B cell (primary cell): ENCODE results near the gene FXR2. TPM values are rescaled to one million over a fixed set of nuclear protein-coding genes. Genes with fewer than 3 reads are reported as not detected.

Source experiments
- ATAC-seq: fragments of 200-7000 bp; cut with Tn5 transposase; one replicate; pipeline ENCODE4 v1.10.0; 2021; ENCODE audit warnings: low read depth, mild to moderate bottlenecking, moderate number of reproducible peaks, moderate library complexity
- CTCF ChIA-PET: fragments of 350-600 bp; sonication (Branson Sonifier 250); formaldehyde crosslinking; loops from one replicate; lab custom pipeline; 2021; ENCODE audit warnings: antibody characterized with exemption, inconsistent platforms; lab: Charles Lee
- POLR2A ChIA-PET: fragments of 350-600 bp; sonication (Branson Sonifier 250); formaldehyde crosslinking; loops from one replicate; lab custom pipeline; 2021; ENCODE audit warnings: antibody characterized with exemption; lab: Charles Lee
- DNase-seq: peaks from one replicate; pipeline ENCODE4 v3.0.0; 2013
- H2AFZ ChIP-seq: 2 replicates; pipeline ENCODE4 v1.6.1; 2012; ENCODE audit warnings: mild to moderate bottlenecking, low read depth, low read length; ENCODE audit not compliant: insufficient read depth, poor library complexity, severe bottlenecking
- H3K27ac ChIP-seq, 2 donors: 1 replicate in 1 of 2; 2 replicates in 1 of 2; pipeline ENCODE4 v1.5.1; 2012 to 2013; ENCODE audit warnings: low read length in 2 of 2, mild to moderate bottlenecking in 2 of 2, moderate library complexity in 1 of 2
- H3K27me3 ChIP-seq, 4 experiments: fragments of 200-600 bp in 1 of 4; sonication (generic) in 1 of 4; replicated peaks in 1 of 4; 1 replicate in 2 of 4; 2 replicates in 2 of 4; pipeline versions ENCODE4 v1.6.1 to v1.7.0; 2013 to 2016; ENCODE audit warnings: low read length in 3 of 4, mild to moderate bottlenecking in 2 of 4, mixed read lengths in 1 of 4, moderate library complexity in 1 of 4; ENCODE audit not compliant: insufficient read depth in 4 of 4, control insufficient read depth in 3 of 4; ENCODE audit errors: control extremely low read depth in 1 of 4
- H3K36me3 ChIP-seq, 2 experiments: replicated peaks in 1 of 2; 1 replicate in 1 of 2; 2 replicates in 1 of 2; pipeline versions ENCODE4 v1.6.1 to v1.7.1; 2013; ENCODE audit warnings: low read length in 1 of 2; ENCODE audit not compliant: insufficient read depth in 2 of 2, control insufficient read depth in 1 of 2; ENCODE audit errors: control extremely low read depth in 1 of 2, extremely low read depth in 1 of 2
- H3K4me1 ChIP-seq, 2 donors: fragments of 200-600 bp in 1 of 2; sonication (generic) in 1 of 2; 1 replicate in 1 of 2; 2 replicates in 1 of 2; pipeline versions ENCODE4 v1.5.1 to v1.6.1; 2013 to 2017; ENCODE audit warnings: low read length in 2 of 2; ENCODE audit not compliant: control insufficient read depth in 2 of 2, insufficient read depth in 2 of 2
- H3K4me2 ChIP-seq: replicated peaks from 2 replicates; pipeline ENCODE3; 2012; ENCODE audit warnings: mild to moderate bottlenecking, low read depth, low read length; ENCODE audit not compliant: poor library complexity, severe bottlenecking
- H3K4me3 ChIP-seq, 5 experiments: fragments of 200-600 bp in 1 of 5; sonication (generic) in 1 of 5; 1 replicate in 3 of 5; 2 replicates in 2 of 5; pipeline versions ENCODE4 v1.5.1 to v1.7.0; 2011 to 2016; ENCODE audit warnings: low read length in 4 of 5, mild to moderate bottlenecking in 4 of 5, low read depth in 2 of 5, control low read depth in 1 of 5, moderate library complexity in 1 of 5; ENCODE audit not compliant: insufficient read depth in 1 of 5; ENCODE audit errors: control extremely low read depth in 1 of 5, extremely low read depth in 1 of 5
- H3K79me2 ChIP-seq: fragments of 200-600 bp; sonication (generic); one replicate; pipeline ENCODE4 v1.6.0; 2016; ENCODE audit warnings: low read length; ENCODE audit not compliant: control insufficient read depth, insufficient read depth
- H3K9ac ChIP-seq: fragments of 200-600 bp; sonication (generic); 2 replicates; pipeline ENCODE4 v1.6.1; 2017; ENCODE audit warnings: mild to moderate bottlenecking, low read length, moderate library complexity
- H3K9me3 ChIP-seq, 3 donors: one replicate each; pipeline versions ENCODE4 v1.6.1 to v1.7.1; 2013; ENCODE audit warnings: low read length in 2 of 3; ENCODE audit not compliant: control insufficient read depth in 2 of 3, insufficient read depth in 1 of 3; ENCODE audit errors: control extremely low read depth in 1 of 3
- H4K20me1 ChIP-seq: 2 replicates; pipeline ENCODE4 v1.6.0; 2012; ENCODE audit warnings: mild to moderate bottlenecking, low read length; ENCODE audit not compliant: insufficient read depth, control insufficient read depth, poor library complexity, severe bottlenecking
- H3K27ac Mint-ChIP-seq: one replicate; pipeline ENCODE4 v1.8.0; 2021; ENCODE audit warnings: mixed read lengths
- H3K27me3 Mint-ChIP-seq: one replicate; pipeline ENCODE4 v1.8.0; 2021; ENCODE audit warnings: mixed read lengths
- H3K4me1 Mint-ChIP-seq: one replicate; pipeline ENCODE4 v1.8.0; 2021; ENCODE audit warnings: mixed read lengths
- H3K4me3 Mint-ChIP-seq: one replicate; pipeline ENCODE4 v1.8.0; 2021; ENCODE audit warnings: mixed read lengths
- H3K9me3 Mint-ChIP-seq: one replicate; pipeline ENCODE4 v1.8.0; 2022; ENCODE audit warnings: mixed read lengths; ENCODE audit not compliant: insufficient read depth
- CTCF ChIP-seq: fragments of 200-600 bp; IDR thresholded peaks from one replicate; pipeline ENCODE4 v1.8.0; 2022; ENCODE audit warnings: antibody characterized with exemption, mild to moderate bottlenecking
- EZH2 ChIP-seq: IDR thresholded peaks from 2 replicates; pipeline ENCODE4 v1.6.1; 2012; ENCODE audit warnings: borderline replicate concordance, low read depth, mild to moderate bottlenecking, moderate library complexity, low read length; ENCODE audit not compliant: insufficient read depth, poor library complexity, severe bottlenecking
- WGBS: methylation state at CpG from one replicate; pipeline ENCODE4 v1.1.5; 2013; ENCODE audit warnings: missing lambda C conversion rate; ENCODE audit not compliant: insufficient coverage; 5-methylcytosine and 5-hydroxymethylcytosine counted together
- intact Hi-C: fragments of 100-400 bp; cut with micrococcal nuclease; formaldehyde crosslinking; loops from one replicate; pipeline ENCODE4 v1.10.0; 2022
- polyA plus RNA-seq: library from polyadenylated mRNA; depleted of rRNA; stranded (reverse); fragments of >200 nt; gene quantifications from 2 replicates; pipeline ENCODE4 v1.2.3, GENCODE V29; 2012
- total RNA-seq, 2 donors: library from RNA; stranded (reverse); fragments of 120-200 nt in 1 of 2; gene quantifications; 1 replicate in 1 of 2; 2 replicates in 1 of 2; pipeline versions ENCODE4 v1.2.3 to v1.2.4, GENCODE V29; 2013 to 2022

Gene FXR2
- total and polyA plus RNA-seq, 2 donors (not counting 1 experiment from before 2014, with no cell fraction given): 37.2 to 45.8 TPM

GRCh38 chr17:7555320-7555948 is 59.3 kb downstream of the FXR2 start:
- Mint-ChIP-seq H3K27me3 (no peaks in the 10 kb centered on the region), H3K27ac (peak overlapping the region; percentile 70), H3K9me3 (no peaks in the 10 kb centered on the region), H3K4me3 (no peak overlapping the region), H3K4me1 (peaks cover 70% of the 10 kb centered on the region)
- intact Hi-C loops: no loop called here
- Histone ChIP-seq H3K4me3 (no peak overlapping the region), H2AFZ (no peak overlapping the region), H3K4me1 (peaks cover 54 to 68% of the 10 kb centered on the region in 2 donors), H3K27me3 (no peaks in the 10 kb centered on the region), H3K4me2 (no peak overlapping the region), H3K9me3 (no peaks in the 10 kb centered on the region), H3K9ac (no peak overlapping the region), H3K79me2 (peaks cover 14% of the 10 kb centered on the region), H3K27ac (peak overlapping the region in 1 of 2 donors; percentile 3), H3K36me3 (peaks cover 0 to 3% of the 10 kb centered on the region in 2 experiments), H4K20me1 (no peaks in the 10 kb centered on the region)
- ATAC-seq (no peak), DNase-seq (no peak)
- CTCF ChIA-PET: interaction anchor here (0.7 to 25.0 kb wide), 2 partner anchors 35 to 314 kb away, joined by 3 to 666 read pairs; no protein-coding TSS in a partner anchor
- 90% methylated on average over 10 of the region's 10 CpGs for WGBS
- no peak for TF ChIP-seq EZH2
- TF ChIP-seq CTCF: no peak
- POLR2A ChIA-PET: interaction anchor here (0.6 kb wide), 1 partner anchor 10 kb away, joined by 4 read pairs; no protein-coding TSS in a partner anchor

- no peaks in the 10 kb centered on the region for H3K79me2 ChIP-seq
- H3K9me3 Mint-ChIP-seq: no peaks in the 10 kb centered on the region
These were observed 61.3 kb downstream of the FXR2 start for GRCh38 chr17:7553356-7553755.

More at GRCh38 chr17:7553356-7553755, 61.3 kb downstream of the FXR2 start:
- Histone ChIP-seq H3K4me1 (peaks cover 44 to 60% of the 10 kb centered on the region in 2 donors), H2AFZ (peak overlapping the region; percentile 15), H4K20me1 (no peaks in the 10 kb centered on the region), H3K4me3 (peak overlapping the region in 3 of 5 experiments; percentile 5 to 44 (median 19)), H3K27me3 (no peaks in the 10 kb centered on the region), H3K27ac (peak overlapping the region; percentile 76 to 92), H3K9me3 (no peaks in the 10 kb centered on the region), H3K4me2 (peak overlapping the region; percentile 62), H3K36me3 (peaks cover 0 to 3% of the 10 kb centered on the region in 2 experiments), H3K9ac (peak overlapping the region; percentile 56)
- peak; percentile 31 for DNase-seq
- peaks cover 62% of the 10 kb centered on the region for H3K4me1 Mint-ChIP-seq
- ATAC-seq: no peak
- peak overlapping the region; percentile 93 for H3K27ac Mint-ChIP-seq
- intact Hi-C loops: no loop called here
- no CpG with 5 or more reads among the region's 1 CpG for WGBS
- ChIA-PET CTCF (interaction anchor here (12.1 to 25.0 kb wide), 2 partner anchors 6 to 33 kb away, joined by 126 to 666 read pairs; partner anchors contain the start of genes SENP3 and TNFSF13), POLR2A (interaction anchor here (0.7 to 0.8 kb wide), 2 partner anchors 45 to 92 kb away, joined by 3 to 9 read pairs; no protein-coding TSS in a partner anchor)
- no peaks in the 10 kb centered on the region for H3K27me3 Mint-ChIP-seq
- H3K4me3 Mint-ChIP-seq: peak overlapping the region; percentile 59
- no peak for TF ChIP-seq CTCF
- TF ChIP-seq EZH2: no peak
